SK-N-SH (cell line): ENCODE results near the gene SND1. TPM values are rescaled to one million over a fixed set of nuclear protein-coding genes. Genes with fewer than 3 reads are reported as not detected.

Experiments
- CTCF ChIA-PET: fragments of 300-600, 350-600 bp; formaldehyde crosslinking; extraction: SDS; loops from one replicate; lab custom pipeline; 2021; lab: Yijun Ruan, JAX
- POLR2A ChIA-PET: fragments of 350-600 bp; sonication (Branson Sonifier 250); formaldehyde crosslinking; extraction: SDS; loops from one replicate; lab custom pipeline; 2020; ENCODE audit warnings: antibody characterized with exemption, inconsistent platforms; lab: Yijun Ruan, JAX
- DNase-seq: peaks from one replicate; pipeline ENCODE4 v3.0.0; 2012
- H2AFZ ChIP-seq: fragments of 200-600 bp; sonication (generic); 2 replicates; pipeline ENCODE4 v1.8.1; 2016; ENCODE audit warnings: antibody characterized with exemption, mild to moderate bottlenecking, low read depth
- H3F3A ChIP-seq: fragments of 200-600 bp; sonication (generic); replicated peaks from 2 replicates; pipeline ENCODE3; 2016; ENCODE audit warnings: antibody characterized with exemption, mild to moderate bottlenecking; ENCODE audit not compliant: insufficient read depth
- H3K27ac ChIP-seq, 2 experiments: fragments of 200-500 bp in 1 of 2; fragments of 200-600 bp in 1 of 2; sonication (Bioruptor generic) in 1 of 2; sonication (generic), shearing (Covaris generic) in 1 of 2; 2 replicates each; pipeline versions ENCODE4 v1.5.1 to v1.6.1; 2014 to 2016; ENCODE audit warnings: low read depth in 2 of 2, inconsistent platforms in 1 of 2, low read length in 1 of 2, mild to moderate bottlenecking in 1 of 2, mixed read lengths in 1 of 2
- H3K27me3 ChIP-seq: fragments of 200-600 bp; sonication (generic), shearing (Covaris generic); 2 replicates; pipeline ENCODE4 v1.6.1; 2016; ENCODE audit warnings: mixed run types; ENCODE audit not compliant: insufficient read depth
- H3K36me3 ChIP-seq, 2 experiments: fragments of 200-500 bp in 1 of 2; fragments of 200-600 bp in 1 of 2; sonication (Bioruptor generic) in 1 of 2; sonication (generic) in 1 of 2; replicated peaks in 1 of 2; 2 replicates each; pipeline versions ENCODE3 to v1.5.1; 2014 to 2016; ENCODE audit warnings: low read length in 1 of 2, mild to moderate bottlenecking in 1 of 2; ENCODE audit not compliant: insufficient read depth in 2 of 2, control insufficient read depth in 1 of 2
- H3K4me1 ChIP-seq, 2 experiments: fragments of 200-500 bp in 1 of 2; fragments of 200-600 bp in 1 of 2; sonication (Bioruptor generic) in 1 of 2; sonication (generic), shearing (Covaris generic) in 1 of 2; 2 replicates each; pipeline versions ENCODE4 v1.5.1 to v1.6.1; 2014 to 2016; ENCODE audit warnings: low read depth in 1 of 2, low read length in 1 of 2, mixed run types in 1 of 2; ENCODE audit not compliant: insufficient read depth in 2 of 2, control insufficient read depth in 1 of 2
- H3K4me2 ChIP-seq: fragments of 200-600 bp; sonication (generic), shearing (Covaris generic); 2 replicates; pipeline ENCODE4 v1.6.1; 2017; ENCODE audit warnings: mixed run types
- H3K4me3 ChIP-seq, 2 experiments: fragments of 200-500 bp in 1 of 2; fragments of 200-600 bp in 1 of 2; sonication (Bioruptor generic) in 1 of 2; sonication (generic), shearing (Covaris generic) in 1 of 2; 2 replicates each; pipeline versions ENCODE4 v1.5.1 to v1.8.1; 2014 to 2016; ENCODE audit warnings: low read depth in 2 of 2, inconsistent platforms in 1 of 2, low read length in 1 of 2, mild to moderate bottlenecking in 1 of 2, mixed read lengths in 1 of 2, moderate library complexity in 1 of 2
- H3K79me2 ChIP-seq: fragments of 200-600 bp; sonication (generic); 2 replicates; pipeline ENCODE4 v1.8.1; 2017; ENCODE audit warnings: mild to moderate bottlenecking; ENCODE audit not compliant: insufficient read depth
- H3K9ac ChIP-seq: fragments of 200-600 bp; sonication (generic); 2 replicates; pipeline ENCODE4 v1.6.1; 2017; ENCODE audit warnings: mixed run types
- H3K9me2 ChIP-seq: fragments of 200-600 bp; sonication (generic); 2 replicates; pipeline ENCODE4 v1.6.1; 2017; ENCODE audit warnings: mixed run types
- H3K9me3 ChIP-seq: fragments of 200-600 bp; sonication (generic); 2 replicates; pipeline ENCODE4 v1.6.1; 2017; ENCODE audit warnings: mixed run types, mild to moderate bottlenecking, moderate library complexity
- H4K20me1 ChIP-seq: fragments of 200-600 bp; sonication (generic); 2 replicates; pipeline ENCODE4 v1.6.1; 2017; ENCODE audit warnings: mild to moderate bottlenecking, mixed run types; ENCODE audit not compliant: insufficient read depth
- ELF1 ChIP-seq: IDR thresholded peaks from 2 replicates; pipeline ENCODE4 v1.4.0; 2012
- EP300 ChIP-seq, 2 experiments: IDR thresholded peaks; 2 replicates each; pipeline versions ENCODE4 v1.4.0 to v1.6.1; 2012; ENCODE audit warnings: borderline replicate concordance in 1 of 2, low read depth in 1 of 2, low read length in 1 of 2
- EZH2phosphoT487 ChIP-seq: fragments of 200-600 bp; sonication (generic); IDR thresholded peaks from 2 replicates; pipeline ENCODE4 v1.6.1; 2017; ENCODE audit warnings: low read depth, mixed run types, mild to moderate bottlenecking, antibody characterized with exemption, moderate library complexity, borderline replicate concordance
- FOSL2 ChIP-seq: IDR thresholded peaks from 2 replicates; pipeline ENCODE4 v1.4.0; 2012; ENCODE audit warnings: low read depth, mild to moderate bottlenecking, moderate library complexity, borderline replicate concordance
- FOXJ3 ChIP-seq: sonication (generic); formaldehyde crosslinking; IDR thresholded peaks from 2 replicates; pipeline ENCODE4 v1.5.1; 2020; ENCODE audit warnings: mild to moderate bottlenecking, missing genetic modification reagents
- FOXM1 ChIP-seq: IDR thresholded peaks from 2 replicates; pipeline ENCODE4 v1.4.0; 2012; ENCODE audit warnings: low read depth, mild to moderate bottlenecking
- GABPA ChIP-seq: IDR thresholded peaks from 2 replicates; pipeline ENCODE4 v1.4.0; 2012; ENCODE audit warnings: low read depth, mild to moderate bottlenecking
- GATA2 ChIP-seq: sonication (generic); formaldehyde crosslinking; IDR thresholded peaks from 2 replicates; pipeline ENCODE4 v1.5.0; 2020; ENCODE audit warnings: mild to moderate bottlenecking, missing genetic modification reagents
- JUND ChIP-seq: IDR thresholded peaks from 2 replicates; pipeline ENCODE4 v1.4.0; 2012
- MXI1 ChIP-seq: IDR thresholded peaks from 2 replicates; pipeline ENCODE4 v1.6.1; 2012; ENCODE audit warnings: mild to moderate bottlenecking, low read depth, low read length, improper control_type of control experiment
- NFIC ChIP-seq: IDR thresholded peaks from 2 replicates; pipeline ENCODE4 v1.4.0; 2012; ENCODE audit warnings: borderline replicate concordance
- NRF1 ChIP-seq: IDR thresholded peaks from 2 replicates; pipeline ENCODE4 v1.6.1; 2012; ENCODE audit warnings: low read depth, mild to moderate bottlenecking, low read length
- POLR2AphosphoS5 ChIP-seq: IDR thresholded peaks from 2 replicates; pipeline ENCODE4 v1.6.1; 2012; ENCODE audit warnings: low read depth, low read length
- RAD21 ChIP-seq: IDR thresholded peaks from 2 replicates; pipeline ENCODE4 v1.6.1; 2012; ENCODE audit warnings: mild to moderate bottlenecking, low read length
- RCOR1 ChIP-seq: fragments of 150-350 bp; IDR thresholded peaks from 2 replicates; pipeline ENCODE4 v1.6.1; 2017; ENCODE audit warnings: antibody characterized with exemption, low read length
- RXRA ChIP-seq: IDR thresholded peaks from 2 replicates; pipeline ENCODE4 v1.4.0; 2012; ENCODE audit warnings: low read depth, mild to moderate bottlenecking, borderline replicate concordance
- SMC3 ChIP-seq: IDR thresholded peaks from 2 replicates; pipeline ENCODE4 v1.6.1; 2012; ENCODE audit warnings: low read depth, low read length, improper control_type of control experiment
- TAF1 ChIP-seq: IDR thresholded peaks from 2 replicates; pipeline ENCODE4 v1.6.1; 2012; ENCODE audit warnings: low read depth, mild to moderate bottlenecking, low read length, moderate library complexity, borderline replicate concordance
- TCF12 ChIP-seq: IDR thresholded peaks from 2 replicates; pipeline ENCODE4 v1.4.0; 2012
- TEAD4 ChIP-seq: IDR thresholded peaks from 2 replicates; pipeline ENCODE4 v1.4.0; 2012; ENCODE audit warnings: mild to moderate bottlenecking, borderline replicate concordance; ENCODE audit not compliant: insufficient read depth
- WGBS: methylation state at CpG from one replicate; pipeline ENCODE4 v1.1.6; 2017; ENCODE audit warnings: low lambda C conversion rate; 5-methylcytosine and 5-hydroxymethylcytosine counted together
- polyA plus RNA-seq, 3 experiments: library from polyadenylated mRNA; depleted of rRNA; stranded (reverse); fragments of >200 nt; gene quantifications; 2 replicates each; pipeline ENCODE4 v1.2.3, GENCODE V29; 2012
- TF ChIP-seq, protein P1 (sequence below): fragments of 150-350 bp; IDR thresholded peaks from 2 replicates; pipeline ENCODE4 v1.6.1; 2016; ENCODE audit warnings: mild to moderate bottlenecking, low read depth, low read length
- TF ChIP-seq, protein P2 (sequence below): IDR thresholded peaks from 2 replicates; pipeline ENCODE4 v1.4.0; 2012; ENCODE audit warnings: low read depth, borderline replicate concordance
- TF ChIP-seq, protein P3 (sequence below): fragments of 200-600 bp; sonication (generic); IDR thresholded peaks from 2 replicates; pipeline ENCODE4 v1.6.1; 2017; ENCODE audit warnings: antibody characterized with exemption, mild to moderate bottlenecking, moderate library complexity
- TF ChIP-seq, protein P4 (sequence below): IDR thresholded peaks from 2 replicates; pipeline ENCODE4; 2012
- TF ChIP-seq, protein P5 (sequence below): IDR thresholded peaks from 2 replicates; pipeline ENCODE4 v1.4.0; 2012; ENCODE audit warnings: low read depth, borderline replicate concordance
- TF ChIP-seq, protein P6 (sequence below): fragments of 150-350 bp; IDR thresholded peaks from 2 replicates; pipeline ENCODE4 v1.6.1; 2017; ENCODE audit warnings: antibody characterized with exemption, low read length, low read depth, borderline replicate concordance

SND1 gene
- polyA plus RNA-seq, 1 of the 3 experiments (the other 2 are of a cell fraction), result 165 TPM

DNA sequence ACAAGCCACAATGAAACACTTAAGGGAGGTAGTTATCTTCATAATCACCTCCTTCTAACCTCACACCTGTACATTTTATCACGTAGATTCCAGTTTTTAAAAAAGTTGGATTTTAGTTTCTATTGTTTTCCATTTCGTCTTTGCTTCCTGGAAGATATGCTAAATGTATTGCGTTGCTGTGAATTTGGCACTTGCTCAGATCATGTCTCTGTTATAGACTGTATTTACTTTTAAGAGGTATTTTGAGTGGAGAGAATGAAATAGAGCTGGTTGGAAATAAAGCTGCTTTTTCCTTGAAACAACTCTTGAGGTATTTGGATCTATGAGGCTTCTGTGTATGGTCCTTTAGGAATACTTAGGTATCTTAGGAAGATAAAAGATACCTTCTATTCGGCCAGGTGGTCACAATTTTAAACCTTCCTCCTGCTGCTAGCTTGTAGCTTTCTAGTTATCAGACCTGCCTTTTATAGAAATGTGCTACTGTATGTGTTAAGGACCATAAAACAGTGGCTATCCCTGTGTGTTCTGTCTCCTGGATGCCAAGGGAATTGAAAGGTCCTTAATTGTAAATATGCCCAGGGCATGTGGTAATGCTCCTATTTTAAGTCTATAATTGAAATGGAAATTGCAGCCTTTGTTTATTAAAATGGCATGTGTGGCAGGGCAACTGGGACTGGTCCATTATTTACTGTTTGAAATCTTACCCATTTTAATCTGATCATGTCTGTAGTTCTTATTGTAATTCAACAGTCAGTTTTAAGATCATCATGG lies 147.7 kb downstream of the SND1 start:
- Histone ChIP-seq H3K79me2 (peaks cover 92% of the 10 kb centered on the region), H2AFZ (no peak overlapping the region)
- WGBS, result 83% methylated on average over 4 of the region's 4 CpGs
- TF ChIP-seq, protein P1, sequence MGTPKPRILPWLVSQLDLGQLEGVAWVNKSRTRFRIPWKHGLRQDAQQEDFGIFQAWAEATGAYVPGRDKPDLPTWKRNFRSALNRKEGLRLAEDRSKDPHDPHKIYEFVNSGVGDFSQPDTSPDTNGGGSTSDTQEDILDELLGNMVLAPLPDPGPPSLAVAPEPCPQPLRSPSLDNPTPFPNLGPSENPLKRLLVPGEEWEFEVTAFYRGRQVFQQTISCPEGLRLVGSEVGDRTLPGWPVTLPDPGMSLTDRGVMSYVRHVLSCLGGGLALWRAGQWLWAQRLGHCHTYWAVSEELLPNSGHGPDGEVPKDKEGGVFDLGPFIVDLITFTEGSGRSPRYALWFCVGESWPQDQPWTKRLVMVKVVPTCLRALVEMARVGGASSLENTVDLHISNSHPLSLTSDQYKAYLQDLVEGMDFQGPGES, result no peak
- TF ChIP-seq RCOR1, result peak; percentile 91
- TF ChIP-seq, protein P2, sequence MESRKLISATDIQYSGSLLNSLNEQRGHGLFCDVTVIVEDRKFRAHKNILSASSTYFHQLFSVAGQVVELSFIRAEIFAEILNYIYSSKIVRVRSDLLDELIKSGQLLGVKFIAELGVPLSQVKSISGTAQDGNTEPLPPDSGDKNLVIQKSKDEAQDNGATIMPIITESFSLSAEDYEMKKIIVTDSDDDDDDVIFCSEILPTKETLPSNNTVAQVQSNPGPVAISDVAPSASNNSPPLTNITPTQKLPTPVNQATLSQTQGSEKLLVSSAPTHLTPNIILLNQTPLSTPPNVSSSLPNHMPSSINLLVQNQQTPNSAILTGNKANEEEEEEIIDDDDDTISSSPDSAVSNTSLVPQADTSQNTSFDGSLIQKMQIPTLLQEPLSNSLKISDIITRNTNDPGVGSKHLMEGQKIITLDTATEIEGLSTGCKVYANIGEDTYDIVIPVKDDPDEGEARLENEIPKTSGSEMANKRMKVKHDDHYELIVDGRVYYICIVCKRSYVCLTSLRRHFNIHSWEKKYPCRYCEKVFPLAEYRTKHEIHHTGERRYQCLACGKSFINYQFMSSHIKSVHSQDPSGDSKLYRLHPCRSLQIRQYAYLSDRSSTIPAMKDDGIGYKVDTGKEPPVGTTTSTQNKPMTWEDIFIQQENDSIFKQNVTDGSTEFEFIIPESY, result no peak
- TF ChIP-seq ELF1, result no peak
- TF ChIP-seq GATA2, result peak; percentile 86
- no peak for TF ChIP-seq GABPA
- TF ChIP-seq TEAD4, result no peak
- no peak for TF ChIP-seq EZH2phosphoT487
- TF ChIP-seq, protein P3, sequence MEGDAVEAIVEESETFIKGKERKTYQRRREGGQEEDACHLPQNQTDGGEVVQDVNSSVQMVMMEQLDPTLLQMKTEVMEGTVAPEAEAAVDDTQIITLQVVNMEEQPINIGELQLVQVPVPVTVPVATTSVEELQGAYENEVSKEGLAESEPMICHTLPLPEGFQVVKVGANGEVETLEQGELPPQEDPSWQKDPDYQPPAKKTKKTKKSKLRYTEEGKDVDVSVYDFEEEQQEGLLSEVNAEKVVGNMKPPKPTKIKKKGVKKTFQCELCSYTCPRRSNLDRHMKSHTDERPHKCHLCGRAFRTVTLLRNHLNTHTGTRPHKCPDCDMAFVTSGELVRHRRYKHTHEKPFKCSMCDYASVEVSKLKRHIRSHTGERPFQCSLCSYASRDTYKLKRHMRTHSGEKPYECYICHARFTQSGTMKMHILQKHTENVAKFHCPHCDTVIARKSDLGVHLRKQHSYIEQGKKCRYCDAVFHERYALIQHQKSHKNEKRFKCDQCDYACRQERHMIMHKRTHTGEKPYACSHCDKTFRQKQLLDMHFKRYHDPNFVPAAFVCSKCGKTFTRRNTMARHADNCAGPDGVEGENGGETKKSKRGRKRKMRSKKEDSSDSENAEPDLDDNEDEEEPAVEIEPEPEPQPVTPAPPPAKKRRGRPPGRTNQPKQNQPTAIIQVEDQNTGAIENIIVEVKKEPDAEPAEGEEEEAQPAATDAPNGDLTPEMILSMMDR, result no peak
- no peak for TF ChIP-seq JUND
- TF ChIP-seq EP300 (IDR thresholded peaks at IDR 0.05; ENCODE audit: borderline replicate concordance in 1 of 2, low read depth in 1 of 2, low read length in 1 of 2), result peak in 1 of 2 experiments; percentile 87; a peak in 2 of 4 replicates
- no peak for TF ChIP-seq TAF1
- peak; percentile 46; the same call in 1 of the 2 replicates for TF ChIP-seq MXI1
- no peak for TF ChIP-seq POLR2AphosphoS5
- TF ChIP-seq, protein P4, sequence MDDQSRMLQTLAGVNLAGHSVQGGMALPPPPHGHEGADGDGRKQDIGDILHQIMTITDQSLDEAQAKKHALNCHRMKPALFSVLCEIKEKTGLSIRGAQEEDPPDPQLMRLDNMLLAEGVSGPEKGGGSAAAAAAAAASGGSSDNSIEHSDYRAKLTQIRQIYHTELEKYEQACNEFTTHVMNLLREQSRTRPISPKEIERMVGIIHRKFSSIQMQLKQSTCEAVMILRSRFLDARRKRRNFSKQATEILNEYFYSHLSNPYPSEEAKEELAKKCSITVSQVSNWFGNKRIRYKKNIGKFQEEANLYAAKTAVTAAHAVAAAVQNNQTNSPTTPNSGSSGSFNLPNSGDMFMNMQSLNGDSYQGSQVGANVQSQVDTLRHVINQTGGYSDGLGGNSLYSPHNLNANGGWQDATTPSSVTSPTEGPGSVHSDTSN, result no peak
- no peak for TF ChIP-seq NRF1
- peak; percentile 44; the same call in 1 of the 2 replicates for TF ChIP-seq TCF12
- no peak; the same call in 1 of the 2 replicates for TF ChIP-seq RAD21
- no peak for TF ChIP-seq FOSL2
- TF ChIP-seq, protein P5, sequence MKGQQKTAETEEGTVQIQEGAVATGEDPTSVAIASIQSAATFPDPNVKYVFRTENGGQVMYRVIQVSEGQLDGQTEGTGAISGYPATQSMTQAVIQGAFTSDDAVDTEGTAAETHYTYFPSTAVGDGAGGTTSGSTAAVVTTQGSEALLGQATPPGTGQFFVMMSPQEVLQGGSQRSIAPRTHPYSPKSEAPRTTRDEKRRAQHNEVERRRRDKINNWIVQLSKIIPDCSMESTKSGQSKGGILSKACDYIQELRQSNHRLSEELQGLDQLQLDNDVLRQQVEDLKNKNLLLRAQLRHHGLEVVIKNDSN, result no peak
- no peak for TF ChIP-seq SMC3
- TF ChIP-seq FOXJ3 (CRISPR knock-in tag), result peak; percentile 89
- no peak for TF ChIP-seq NFIC
- no peak for TF ChIP-seq RXRA
- TF ChIP-seq, protein P6, sequence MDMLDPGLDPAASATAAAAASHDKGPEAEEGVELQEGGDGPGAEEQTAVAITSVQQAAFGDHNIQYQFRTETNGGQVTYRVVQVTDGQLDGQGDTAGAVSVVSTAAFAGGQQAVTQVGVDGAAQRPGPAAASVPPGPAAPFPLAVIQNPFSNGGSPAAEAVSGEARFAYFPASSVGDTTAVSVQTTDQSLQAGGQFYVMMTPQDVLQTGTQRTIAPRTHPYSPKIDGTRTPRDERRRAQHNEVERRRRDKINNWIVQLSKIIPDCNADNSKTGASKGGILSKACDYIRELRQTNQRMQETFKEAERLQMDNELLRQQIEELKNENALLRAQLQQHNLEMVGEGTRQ, result no peak
- no peak for TF ChIP-seq FOXM1

More for the DNA sequence above, 147.7 kb downstream of the SND1 start:
- peak overlapping the region in 1 of 2 experiments; percentile 66; a peak in 1 of 4 replicates for H3K27ac ChIP-seq
- CTCF ChIA-PET, result interaction anchor here (1.3 to 2.1 kb wide), 6 partner anchors 10 to 410 kb away, joined by 4 to 17 read pairs (median 6); no protein-coding TSS in a partner anchor
- H3K36me3 ChIP-seq, result no peaks in the 10 kb centered on the region
- H3F3A ChIP-seq, result peaks cover 12% of the 10 kb centered on the region
- POLR2A ChIA-PET, result interaction anchor here (1.0 kb wide), 1 partner anchor 9 kb away, joined by 5 read pairs; no protein-coding TSS in a partner anchor
- H3K4me1 ChIP-seq, result peaks cover 3 to 34% of the 10 kb centered on the region in 2 experiments; a peak in 3 of 4 replicates
- H4K20me1 ChIP-seq, result peaks cover 72% of the 10 kb centered on the region
- DNase-seq, result peak; percentile 70
- H3K9me3 ChIP-seq, result no peaks in the 10 kb centered on the region
- no peak overlapping the region for H3K4me3 ChIP-seq
- H3K9me2 ChIP-seq, result no peaks in the 10 kb centered on the region
- no peaks in the 10 kb centered on the region for H3K27me3 ChIP-seq
- no peak overlapping the region for H3K9ac ChIP-seq
- no peak overlapping the region for H3K4me2 ChIP-seq
